Dendritic cell treated with granulocyte-macrophage colony-stimulating factor and Interleukin-4, amounts not matched to agents 40 ng/mL and 50 ng/mL, for 4 days (primary cell): ENCODE measurements around the gene CCSER1.
"Not testable (repeated sequence)": the region's sequence is repeated elsewhere in the genome, so short reads cannot be mapped to it uniquely, and the experiment has no call there.

ENCODE experiments used
- H3K27ac Mint-ChIP-seq: one replicate; pipeline ENCODE4 v1.8.0; 2022; ENCODE audit warnings: mild to moderate bottlenecking, mixed read lengths
- H3K27me3 Mint-ChIP-seq: one replicate; pipeline ENCODE4 v1.8.0; 2022; ENCODE audit warnings: mild to moderate bottlenecking, mixed read lengths
- H3K36me3 Mint-ChIP-seq: one replicate; pipeline ENCODE4 v1.8.0; 2022; ENCODE audit warnings: low read depth, mixed read lengths
- H3K4me1 Mint-ChIP-seq: one replicate; pipeline ENCODE4 v1.8.0; 2022; ENCODE audit warnings: low read depth, mixed read lengths
- H3K4me3 Mint-ChIP-seq: one replicate; pipeline ENCODE4 v1.8.0; 2022; ENCODE audit warnings: mild to moderate bottlenecking, moderate library complexity, mixed read lengths
- H3K9me3 Mint-ChIP-seq: one replicate; pipeline ENCODE4 v1.8.0; 2022; ENCODE audit warnings: mixed read lengths
- intact Hi-C: fragments of 100-400 bp; cut with micrococcal nuclease; formaldehyde crosslinking; loops from one replicate; pipeline ENCODE4 v1.15.0; 2022

Gene CCSER1

DNA sequence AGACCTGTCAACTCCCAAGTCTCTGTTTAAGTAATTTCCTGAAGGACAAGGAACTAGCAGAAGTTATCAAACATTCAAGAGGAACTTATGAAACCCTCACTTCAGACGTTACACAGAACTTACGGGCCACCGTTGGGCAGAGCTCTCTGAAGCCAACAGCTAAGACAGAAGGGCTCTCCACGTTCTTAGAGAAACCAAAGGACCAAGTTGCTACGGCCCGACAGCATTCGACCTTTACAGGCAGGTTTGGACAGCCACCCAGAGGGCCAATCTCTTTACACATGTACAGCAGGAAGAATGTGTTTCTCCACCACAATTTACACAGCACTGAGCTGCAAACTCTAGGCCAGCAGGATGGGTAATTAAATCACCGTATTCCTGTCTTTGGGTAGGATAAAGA lies 1471.5 kb downstream of the CCSER1 start:
- no peaks in the 10 kb centered on the region for H3K27me3 Mint-ChIP-seq
- peaks cover 8% of the 10 kb centered on the region for H3K9me3 Mint-ChIP-seq
- H3K4me3 Mint-ChIP-seq, result no peak overlapping the region
- no peak overlapping the region for H3K27ac Mint-ChIP-seq
- no peaks in the 10 kb centered on the region for H3K4me1 Mint-ChIP-seq
- no peaks in the 10 kb centered on the region for H3K36me3 Mint-ChIP-seq
- intact Hi-C loops, result no loop called here

DNA sequence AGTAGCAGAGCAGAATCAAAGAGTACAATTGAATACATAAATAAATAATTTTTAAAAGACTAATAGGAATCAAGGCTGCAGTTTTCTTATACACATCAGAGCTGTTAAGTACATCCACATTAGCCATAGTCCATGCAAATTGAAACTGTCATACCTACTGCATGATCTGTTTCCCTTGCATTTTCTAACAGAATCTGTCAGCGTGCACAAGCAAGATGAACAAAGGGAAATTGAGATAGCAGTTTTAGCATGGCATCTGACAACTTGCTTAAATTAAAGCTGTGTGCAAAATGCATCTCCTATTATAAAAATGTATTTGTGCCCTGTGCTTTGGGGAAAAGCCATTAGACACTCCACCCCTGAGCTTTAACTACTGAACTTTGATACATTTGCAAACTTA lies 1473.1 kb downstream of the CCSER1 start:
- H3K27me3 Mint-ChIP-seq, result no peaks in the 10 kb centered on the region
- no peaks in the 10 kb centered on the region for H3K4me1 Mint-ChIP-seq
- no peak overlapping the region for H3K4me3 Mint-ChIP-seq
- H3K9me3 Mint-ChIP-seq, result peaks cover 8% of the 10 kb centered on the region
- intact Hi-C loops, result no loop called here
- no peak overlapping the region for H3K27ac Mint-ChIP-seq
- H3K36me3 Mint-ChIP-seq, result no peaks in the 10 kb centered on the region

DNA sequence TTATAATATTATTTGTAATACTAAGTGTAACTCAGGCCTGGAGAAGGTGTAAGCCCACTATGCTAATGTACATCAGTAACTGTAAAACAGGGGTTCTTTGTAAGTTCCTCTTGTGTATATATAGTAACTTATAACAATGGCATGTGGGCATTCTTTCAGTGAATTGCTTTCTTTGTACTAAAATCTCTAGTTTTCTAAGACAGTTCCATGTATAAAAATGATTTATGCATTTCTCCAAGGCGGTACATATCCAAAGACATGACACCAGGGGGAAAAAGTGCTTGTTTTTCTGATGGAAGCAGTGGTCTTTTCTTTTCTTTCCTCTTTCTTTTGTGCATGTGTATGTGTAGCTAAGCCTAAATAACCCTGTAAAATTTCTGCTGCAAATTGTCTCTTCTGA lies 1474.2 kb downstream of the CCSER1 start:
- Mint-ChIP-seq H3K27me3 (no peaks in the 10 kb centered on the region), H3K4me1 (no peaks in the 10 kb centered on the region), H3K9me3 (peaks cover 6% of the 10 kb centered on the region), H3K27ac (no peak overlapping the region), H3K4me3 (no peak overlapping the region), H3K36me3 (no peaks in the 10 kb centered on the region)
- intact Hi-C loops, result no loop called here

DNA sequence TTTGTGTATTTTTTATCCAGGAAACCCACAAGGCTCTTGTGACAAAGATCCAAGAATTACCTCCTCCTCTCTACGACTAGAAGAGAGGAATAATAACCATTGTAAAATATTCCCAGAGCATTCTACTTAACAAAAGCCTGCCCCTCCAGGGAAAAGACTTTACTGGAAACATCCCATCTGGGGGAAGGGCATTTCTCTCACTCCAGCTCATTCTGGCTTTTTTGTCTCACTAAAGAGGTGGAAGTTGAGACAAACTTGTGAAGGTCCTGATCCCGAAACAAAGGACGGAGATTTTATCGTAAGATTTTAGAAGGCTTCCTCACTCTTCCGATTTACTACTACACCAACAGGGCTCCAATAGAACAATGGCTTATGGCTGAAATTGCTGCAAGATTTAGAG lies 1484.6 kb downstream of the CCSER1 start:
- Mint-ChIP-seq H3K27ac (no peak overlapping the region), H3K4me3 (no peak overlapping the region), H3K4me1 (no peaks in the 10 kb centered on the region), H3K36me3 (no peaks in the 10 kb centered on the region), H3K9me3 (peaks cover 28% of the 10 kb centered on the region), H3K27me3 (no peaks in the 10 kb centered on the region)
- intact Hi-C loops, result no loop called here

DNA sequence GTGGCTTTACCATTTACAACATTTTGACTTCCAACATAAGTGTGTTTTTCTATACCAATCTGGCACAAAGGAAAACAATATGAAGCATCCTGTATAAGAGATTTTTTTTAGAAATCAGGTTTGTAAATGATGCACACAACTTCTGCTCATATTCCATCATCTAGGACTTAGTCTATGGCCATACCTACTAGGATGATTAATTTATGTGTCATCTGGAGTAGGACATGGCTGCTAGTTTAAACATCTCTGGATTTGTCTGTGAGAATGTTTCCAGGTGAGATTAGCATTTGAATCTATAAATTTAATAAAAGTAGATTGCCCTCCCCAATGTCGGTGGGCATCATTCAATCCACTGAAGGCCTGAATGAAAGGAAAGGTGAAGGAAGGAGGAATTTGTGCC lies 1493.8 kb downstream of the CCSER1 start:
- no peaks in the 10 kb centered on the region for H3K4me1 Mint-ChIP-seq
- H3K27ac Mint-ChIP-seq, result no peak overlapping the region
- no peak overlapping the region for H3K4me3 Mint-ChIP-seq
- intact Hi-C loops, result no loop called here
- H3K9me3 Mint-ChIP-seq, result peaks cover 31% of the 10 kb centered on the region
- H3K27me3 Mint-ChIP-seq, result no peaks in the 10 kb centered on the region
- no peaks in the 10 kb centered on the region for H3K36me3 Mint-ChIP-seq

DNA sequence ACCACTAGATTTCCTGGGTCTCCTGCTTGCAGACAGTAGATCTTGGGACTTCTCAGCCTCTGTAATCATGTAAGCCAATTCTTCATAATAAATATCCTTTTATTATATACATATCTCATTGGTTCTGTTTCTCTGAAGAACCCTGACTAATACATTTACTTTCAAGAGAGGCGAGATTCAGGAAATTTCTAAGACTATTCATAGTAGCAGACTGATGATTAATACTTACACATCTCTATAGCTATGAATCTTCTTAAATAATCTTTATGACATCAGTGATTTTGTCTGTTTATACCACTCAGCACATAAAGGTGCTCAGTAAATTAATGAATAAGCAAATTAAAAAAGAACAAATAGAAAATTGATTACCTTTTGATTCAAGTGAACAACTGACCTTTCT lies 1494.3 kb downstream of the CCSER1 start:
- no peak overlapping the region for H3K4me3 Mint-ChIP-seq
- no peaks in the 10 kb centered on the region for H3K4me1 Mint-ChIP-seq
- H3K36me3 Mint-ChIP-seq, result no peaks in the 10 kb centered on the region
- no peaks in the 10 kb centered on the region for H3K27me3 Mint-ChIP-seq
- H3K9me3 Mint-ChIP-seq, result peaks cover 36% of the 10 kb centered on the region
- H3K27ac Mint-ChIP-seq, result no peak overlapping the region
- intact Hi-C loops, result no loop called here

DNA sequence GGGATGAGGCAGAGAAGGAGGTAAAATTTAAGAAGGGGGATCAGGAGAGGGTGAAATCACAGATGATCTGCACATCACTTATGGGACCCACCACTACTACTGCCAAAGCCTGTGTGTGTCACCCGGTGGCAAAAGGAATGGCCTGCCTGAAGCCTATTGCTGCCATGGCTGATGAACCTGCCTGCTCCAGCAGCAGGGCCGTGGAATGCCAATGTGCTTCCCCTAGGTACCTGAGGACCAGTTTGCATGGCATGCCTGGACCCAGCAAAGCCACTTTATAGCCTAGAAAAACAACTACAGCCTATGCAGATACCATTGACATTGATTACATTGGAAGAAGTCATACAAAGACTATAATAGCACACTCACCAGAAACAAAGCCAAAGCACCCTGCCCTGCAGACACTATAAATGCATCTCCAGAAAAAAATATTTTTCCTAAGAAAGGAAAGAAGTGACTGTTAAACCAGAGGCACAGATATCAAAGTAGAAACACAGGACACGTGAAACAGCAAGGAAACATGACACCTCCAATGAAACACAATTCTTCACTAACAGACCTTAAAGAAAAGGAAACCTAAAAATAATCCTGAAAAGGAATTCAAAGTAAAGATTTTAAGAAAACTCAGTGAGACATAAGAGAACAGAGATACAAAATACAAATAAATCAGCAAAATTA lies 1495.9 kb downstream of the CCSER1 start:
- H3K9me3 Mint-ChIP-seq, result peaks cover 52% of the 10 kb centered on the region
- H3K4me3 Mint-ChIP-seq, result no peak overlapping the region
- H3K36me3 Mint-ChIP-seq, result no peaks in the 10 kb centered on the region
- no peaks in the 10 kb centered on the region for H3K27me3 Mint-ChIP-seq
- H3K27ac Mint-ChIP-seq, result no peak overlapping the region
- no peaks in the 10 kb centered on the region for H3K4me1 Mint-ChIP-seq
- intact Hi-C loops, result no loop called here

DNA sequence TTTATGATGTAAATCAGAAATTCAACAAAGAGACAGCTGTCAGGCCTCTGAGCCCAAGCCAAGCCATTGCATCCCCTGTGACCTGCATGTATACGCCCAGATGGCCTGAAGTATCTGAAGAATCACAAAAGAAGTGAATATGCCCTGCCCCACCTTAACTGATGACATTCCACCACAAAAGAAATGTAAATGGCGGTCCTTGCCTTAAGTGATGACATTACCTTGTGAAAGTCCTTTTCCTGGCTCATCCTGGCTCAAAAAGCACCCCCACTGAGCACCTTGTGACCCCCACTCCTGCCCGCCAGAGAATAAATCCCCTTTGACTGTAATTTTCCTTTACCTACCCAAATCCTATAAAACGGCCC lies 1496.4 kb downstream of the CCSER1 start:
- intact Hi-C loops, H3K4me1 Mint-ChIP-seq: not testable (repeated sequence)

DNA sequence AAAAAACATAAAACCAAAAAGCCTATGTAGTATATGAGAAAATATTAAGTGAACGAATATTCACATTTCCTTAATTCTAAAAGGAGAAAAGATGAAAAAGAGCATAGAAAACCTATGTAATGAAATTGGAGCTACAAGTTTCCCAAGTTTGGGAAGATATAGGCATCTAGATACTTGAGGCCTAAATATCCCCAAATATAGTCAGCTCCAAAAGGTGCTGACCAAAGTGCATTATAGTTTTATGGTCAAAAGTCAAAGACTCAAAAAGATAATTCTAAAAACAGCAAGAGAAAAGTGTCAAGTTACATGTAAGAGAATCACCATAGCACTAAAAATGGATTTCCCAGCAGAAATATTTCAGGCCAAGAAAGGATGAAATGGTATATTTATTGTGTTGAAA lies 1502.9 kb downstream of the CCSER1 start:
- Mint-ChIP-seq H3K27ac (no peak overlapping the region), H3K36me3 (no peaks in the 10 kb centered on the region), H3K27me3 (no peaks in the 10 kb centered on the region), H3K4me3 (no peak overlapping the region), H3K4me1 (no peaks in the 10 kb centered on the region), H3K9me3 (peaks cover 74% of the 10 kb centered on the region)
- intact Hi-C loops, result no loop called here

More for the DNA sequence above, 1496.4 kb downstream of the CCSER1 start:
- not testable (repeated sequence) for H3K27ac Mint-ChIP-seq, H3K27me3 Mint-ChIP-seq, H3K36me3 Mint-ChIP-seq, H3K4me3 Mint-ChIP-seq
- peaks cover 57% of the 10 kb centered on the region for H3K9me3 Mint-ChIP-seq

DNA sequence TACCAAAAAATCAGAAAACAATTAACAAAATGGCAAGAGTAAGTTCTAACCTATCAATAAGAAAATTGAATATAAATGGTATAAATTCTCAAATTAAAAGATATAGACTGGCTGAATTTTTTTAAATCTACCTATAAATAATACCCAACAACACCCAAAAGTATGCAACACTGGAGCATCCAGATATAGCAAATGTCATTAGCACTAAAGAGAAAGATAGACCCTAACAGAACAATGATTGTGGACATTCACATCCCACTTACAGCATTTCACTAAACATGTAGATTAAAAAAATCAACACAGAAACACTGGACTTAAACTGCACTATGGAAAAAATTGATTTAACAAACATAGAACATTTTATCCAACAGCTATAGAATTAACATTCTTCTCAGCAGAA lies 1503.6 kb downstream of the CCSER1 start:
- H3K4me3 Mint-ChIP-seq, result no peak overlapping the region
- peaks cover 74% of the 10 kb centered on the region for H3K9me3 Mint-ChIP-seq
- no peaks in the 10 kb centered on the region for H3K27me3 Mint-ChIP-seq
- intact Hi-C loops, result no loop called here
- no peaks in the 10 kb centered on the region for H3K4me1 Mint-ChIP-seq
- H3K36me3 Mint-ChIP-seq, result no peaks in the 10 kb centered on the region
- H3K27ac Mint-ChIP-seq, result no peak overlapping the region

DNA sequence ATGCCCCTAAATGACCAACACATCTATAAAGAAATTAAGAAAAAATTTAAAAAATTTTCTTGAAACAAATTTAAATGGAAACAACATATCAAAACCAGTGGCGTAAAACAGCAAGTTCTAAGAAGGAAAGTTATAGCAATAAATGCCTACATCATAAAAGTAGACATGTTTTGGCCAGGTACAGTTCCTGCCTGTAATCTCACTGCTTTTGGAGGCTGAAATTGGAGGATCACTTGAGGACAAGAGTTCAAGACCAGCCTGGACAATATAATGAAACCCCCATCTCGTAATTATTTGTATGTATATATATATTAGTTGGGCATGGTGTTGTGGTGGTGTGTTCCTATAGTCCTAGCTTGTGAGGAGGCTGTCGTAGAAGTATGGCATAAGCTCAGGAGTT lies 1504.1 kb downstream of the CCSER1 start:
- no peaks in the 10 kb centered on the region for H3K27me3 Mint-ChIP-seq
- H3K9me3 Mint-ChIP-seq, result peaks cover 74% of the 10 kb centered on the region
- H3K4me1 Mint-ChIP-seq, result no peaks in the 10 kb centered on the region
- no peak overlapping the region for H3K4me3 Mint-ChIP-seq
- H3K27ac Mint-ChIP-seq, result no peak overlapping the region
- H3K36me3 Mint-ChIP-seq, result no peaks in the 10 kb centered on the region
- intact Hi-C loops, result no loop called here

DNA sequence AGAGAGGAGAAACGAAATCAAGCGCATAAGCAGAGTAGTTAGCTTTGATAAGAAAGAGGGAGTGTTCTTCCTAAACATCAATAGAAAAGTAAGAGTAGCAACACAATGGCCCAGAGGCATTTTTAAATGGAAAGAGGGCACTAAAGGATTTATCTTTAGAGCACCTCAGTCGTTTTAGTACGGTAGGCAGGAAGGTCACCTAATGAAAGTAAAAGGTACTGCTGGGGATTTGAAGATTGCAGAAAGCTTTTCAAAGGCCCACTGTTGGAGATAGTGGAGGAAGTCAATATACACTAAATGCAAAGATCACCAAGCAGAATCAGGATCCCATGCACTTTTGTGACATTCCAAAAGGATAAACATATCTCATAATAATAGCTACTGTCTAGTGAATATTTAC lies 1508.9 kb downstream of the CCSER1 start:
- Mint-ChIP-seq H3K27me3 (no peaks in the 10 kb centered on the region), H3K36me3 (no peaks in the 10 kb centered on the region), H3K4me3 (no peak overlapping the region), H3K27ac (no peak overlapping the region), H3K4me1 (no peaks in the 10 kb centered on the region), H3K9me3 (peaks cover 35% of the 10 kb centered on the region)
- intact Hi-C loops, result no loop called here
